ENCODE data around the gene KIF14.

DNA sequence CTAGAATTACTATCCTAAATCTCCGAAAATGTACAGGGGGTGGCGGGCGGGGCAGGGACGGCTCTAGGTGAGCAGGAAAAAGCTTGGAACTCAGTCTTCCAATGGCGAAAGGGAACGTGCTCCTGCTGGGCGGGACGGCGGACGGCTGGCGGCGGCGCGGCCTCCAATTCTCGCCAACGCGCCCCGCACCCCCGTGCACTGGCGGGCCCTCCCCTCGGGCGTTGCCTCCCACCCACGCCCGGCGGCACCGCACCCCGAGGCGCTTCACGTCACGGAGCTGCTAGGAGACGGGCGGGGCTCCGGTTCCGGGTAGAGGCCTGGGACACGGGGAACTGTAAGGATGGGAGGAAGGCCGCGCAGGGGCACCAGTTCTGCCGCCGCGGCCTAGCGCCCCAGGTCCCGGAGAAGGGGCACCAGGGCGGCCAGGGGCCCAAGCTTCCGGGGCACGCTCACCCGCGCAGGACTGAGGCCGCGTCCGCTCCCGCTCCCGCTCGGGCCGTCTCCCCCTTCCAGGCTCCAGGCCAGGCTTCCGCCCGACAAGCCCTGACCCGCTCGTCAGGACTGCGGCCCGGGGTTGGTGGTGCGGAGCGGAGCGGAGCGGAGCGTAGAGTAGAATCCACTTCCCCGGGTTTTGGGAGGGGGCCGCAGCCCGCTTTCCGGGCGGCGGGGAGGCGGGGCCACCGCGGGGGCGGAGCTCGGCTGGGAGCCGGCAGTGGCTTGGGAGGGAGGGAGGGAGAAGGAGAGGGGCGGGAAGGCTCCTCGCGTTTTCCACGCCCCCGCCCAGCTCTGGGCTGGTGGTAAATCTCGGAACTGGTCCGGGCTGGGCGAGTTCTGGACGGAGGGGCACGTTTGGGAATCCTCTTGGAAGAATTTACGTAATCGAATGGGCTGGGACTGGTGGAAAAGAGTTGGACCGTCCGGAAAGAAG lies 49.0 kb upstream of the KIF14 start, which contains the start of gene DDX59:
- no peak for TF ChIP-seq EZH2phosphoT487 (IDR thresholded peaks at IDR 0.05; ENCODE audit: insufficient read depth, low read depth)
- no peak for TF ChIP-seq EZH2 (IDR thresholded peaks at IDR 0.05; ENCODE audit: insufficient read depth, poor library complexity, severe bottlenecking)

Measured in GM23248 (cell line).